IPS-20b (cell line): ENCODE measurements around the gene ADAMTS19.

Experiments used
- H3K27ac ChIP-seq: one replicate; pipeline ENCODE4 v1.5.1; 2013; ENCODE audit warnings: low read length
- H3K27me3 ChIP-seq: 2 replicates; pipeline ENCODE4 v1.6.1; 2013; ENCODE audit warnings: mild to moderate bottlenecking, low read length, inconsistent platforms; ENCODE audit not compliant: insufficient read depth
- H3K36me3 ChIP-seq: 2 replicates; pipeline ENCODE4 v1.6.1; 2013; ENCODE audit warnings: low read depth, mild to moderate bottlenecking, inconsistent platforms, low read length, moderate library complexity; ENCODE audit not compliant: insufficient read depth
- H3K4me1 ChIP-seq: 2 replicates; pipeline ENCODE4 v1.6.1; 2013; ENCODE audit warnings: mild to moderate bottlenecking, control low read depth, inconsistent platforms, low read length, moderate library complexity; ENCODE audit not compliant: insufficient read depth
- H3K4me3 ChIP-seq: 2 replicates; pipeline ENCODE4 v1.5.1; 2013; ENCODE audit warnings: mild to moderate bottlenecking, low read length, inconsistent platforms
- H3K9ac ChIP-seq: 2 replicates; pipeline ENCODE4 v1.6.1; 2013; ENCODE audit warnings: low read depth, mild to moderate bottlenecking, inconsistent platforms, low read length, moderate library complexity
- H3K9me3 ChIP-seq: 2 replicates; pipeline ENCODE4 v1.6.1; 2013; ENCODE audit warnings: mild to moderate bottlenecking, low read depth, low read length, inconsistent platforms; ENCODE audit not compliant: insufficient read depth

Gene ADAMTS19

DNA sequence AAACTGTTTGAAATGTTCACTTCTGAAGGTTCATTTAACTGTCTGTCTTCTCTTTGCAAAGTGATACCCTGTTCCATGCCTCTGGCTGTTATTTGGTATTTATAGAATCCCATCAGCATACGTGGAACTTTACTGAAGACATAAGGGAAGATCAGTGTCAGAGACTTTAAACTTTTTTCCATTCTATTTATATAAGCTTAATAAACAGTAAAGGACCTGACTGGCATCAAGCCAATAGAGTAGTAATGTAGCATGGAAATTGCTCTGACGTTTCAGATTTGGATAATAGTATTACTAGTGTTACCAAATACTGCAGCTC, 192.9 kb downstream of the ADAMTS19 start:
- Histone ChIP-seq H3K4me1 (peaks cover 7% of the 10 kb centered on the region; the same call in 1 of the 2 replicates), H3K9ac (no peak overlapping the region), H3K27ac (no peak overlapping the region), H3K9me3 (no peaks in the 10 kb centered on the region), H3K4me3 (no peak overlapping the region), H3K27me3 (no peaks in the 10 kb centered on the region), H3K36me3 (peaks cover 69% of the 10 kb centered on the region)

DNA sequence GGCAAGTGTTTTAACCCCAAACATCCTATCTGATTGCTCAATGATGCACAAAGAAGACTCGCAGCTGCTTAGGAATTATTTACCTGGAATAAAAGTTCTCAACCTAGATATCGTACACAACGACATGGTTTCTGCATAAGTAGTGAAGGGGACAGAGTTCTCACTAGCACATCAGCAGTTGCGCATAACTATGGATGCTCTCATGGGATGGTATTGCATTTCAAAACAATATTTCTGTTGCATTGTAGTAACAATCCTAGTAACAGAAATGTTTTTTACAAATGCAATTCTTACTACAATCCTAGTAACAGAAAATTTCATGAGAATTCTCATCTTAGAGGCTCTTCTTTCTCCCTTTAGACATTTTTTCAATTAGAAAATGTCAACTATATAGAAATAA, 193.3 kb downstream of the ADAMTS19 start:
- Histone ChIP-seq H3K27me3 (no peaks in the 10 kb centered on the region), H3K36me3 (peaks cover 68% of the 10 kb centered on the region), H3K4me1 (peaks cover 7% of the 10 kb centered on the region; the same call in 1 of the 2 replicates), H3K9ac (no peak overlapping the region), H3K27ac (no peak overlapping the region), H3K9me3 (no peaks in the 10 kb centered on the region), H3K4me3 (no peak overlapping the region)

GRCh38 chr5:129656952-129657351, 196.9 kb downstream of the ADAMTS19 start:
- peaks cover 54% of the 10 kb centered on the region for H3K36me3 ChIP-seq
- H3K27ac ChIP-seq = no peak overlapping the region
- no peaks in the 10 kb centered on the region for H3K9me3 ChIP-seq
- no peak overlapping the region for H3K4me3 ChIP-seq
- no peak overlapping the region for H3K9ac ChIP-seq
- no peaks in the 10 kb centered on the region for H3K27me3 ChIP-seq
- peaks cover 7% of the 10 kb centered on the region; the same call in 1 of the 2 replicates for H3K4me1 ChIP-seq

GRCh38 chr5:129658801-129659200, 198.7 kb downstream of the ADAMTS19 start:
- H3K4me3 ChIP-seq = no peak overlapping the region
- H3K36me3 ChIP-seq = peaks cover 44% of the 10 kb centered on the region
- H3K9ac ChIP-seq = no peak overlapping the region
- no peaks in the 10 kb centered on the region for H3K9me3 ChIP-seq
- no peaks in the 10 kb centered on the region for H3K27me3 ChIP-seq
- H3K27ac ChIP-seq = no peak overlapping the region
- H3K4me1 ChIP-seq = peaks cover 7% of the 10 kb centered on the region; the same call in 1 of the 2 replicates

- H3K4me3 ChIP-seq = no peak overlapping the region
- H3K27ac ChIP-seq = no peak overlapping the region
- H3K36me3 ChIP-seq = peaks cover 45% of the 10 kb centered on the region
- no peak overlapping the region for H3K9ac ChIP-seq
- H3K9me3 ChIP-seq = no peaks in the 10 kb centered on the region
- H3K27me3 ChIP-seq = no peaks in the 10 kb centered on the region
- peaks cover 7% of the 10 kb centered on the region; the same call in 1 of the 2 replicates for H3K4me1 ChIP-seq
Observed at GRCh38 chr5:129661366-129662035, 201.4 kb downstream of the ADAMTS19 start.

- H3K9ac ChIP-seq = no peak overlapping the region
- no peaks in the 10 kb centered on the region for H3K27me3 ChIP-seq
- peaks cover 46% of the 10 kb centered on the region for H3K36me3 ChIP-seq
- no peak overlapping the region for H3K4me3 ChIP-seq
- H3K4me1 ChIP-seq = peaks cover 4% of the 10 kb centered on the region; the same call in 1 of the 2 replicates
- no peak overlapping the region for H3K27ac ChIP-seq
- H3K9me3 ChIP-seq = peaks cover 4% of the 10 kb centered on the region; the same call in 1 of the 2 replicates
Observed at GRCh38 chr5:129664336-129664937, 204.3 kb downstream of the ADAMTS19 start.

DNA sequence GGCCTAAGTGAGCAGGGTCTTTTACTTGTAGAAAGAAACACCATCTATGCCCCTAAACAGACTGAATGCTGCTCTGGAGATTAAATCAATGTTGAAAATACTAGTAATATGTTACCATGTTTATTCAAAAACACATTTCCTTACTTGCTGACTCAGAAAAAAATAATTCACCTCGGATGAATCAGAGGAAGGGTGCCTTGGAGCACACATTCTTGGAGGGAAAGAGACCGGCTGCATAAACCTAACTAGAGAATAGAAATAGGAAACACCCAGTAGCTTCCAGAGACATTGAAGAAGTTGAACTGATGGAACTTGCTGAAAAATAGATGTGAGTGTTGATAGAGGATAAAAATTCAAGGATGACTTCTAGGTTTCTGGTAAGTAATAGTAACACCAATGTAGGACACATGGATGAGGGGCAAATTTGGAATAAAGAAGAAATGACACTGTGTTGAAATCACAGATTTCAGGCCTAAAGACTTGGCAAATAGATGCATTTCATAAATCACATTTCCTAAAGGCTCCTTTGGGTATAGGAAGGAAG, 210.9 kb downstream of the ADAMTS19 start:
- Histone ChIP-seq H3K36me3 (peaks cover 33% of the 10 kb centered on the region), H3K27ac (no peak overlapping the region), H3K27me3 (no peaks in the 10 kb centered on the region), H3K9ac (no peak overlapping the region), H3K4me3 (no peak overlapping the region), H3K4me1 (peaks cover 6% of the 10 kb centered on the region; the same call in 1 of the 2 replicates), H3K9me3 (peaks cover 4% of the 10 kb centered on the region; the same call in 1 of the 2 replicates)

DNA sequence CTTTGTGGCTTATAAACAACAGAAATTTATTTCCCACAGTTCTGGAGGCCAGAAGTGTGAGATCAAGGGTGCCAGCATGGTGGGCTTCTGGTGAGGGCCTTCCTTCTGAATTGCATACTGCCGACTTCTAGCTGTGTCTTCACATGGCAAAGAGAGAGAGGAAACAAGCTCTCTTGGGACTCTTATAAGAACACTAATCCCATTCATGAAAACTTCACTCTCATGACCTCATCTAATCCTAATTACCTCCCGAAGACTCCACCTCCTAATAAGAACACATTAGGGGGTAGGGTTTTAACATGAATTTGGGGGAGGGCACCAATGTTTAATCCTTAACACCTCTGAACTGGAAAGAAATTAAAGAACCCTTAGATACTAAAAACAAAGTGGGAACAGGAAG, 211.9 kb downstream of the ADAMTS19 start:
- Histone ChIP-seq H3K9me3 (peaks cover 4% of the 10 kb centered on the region; the same call in 1 of the 2 replicates), H3K36me3 (peaks cover 24% of the 10 kb centered on the region), H3K9ac (no peak overlapping the region), H3K4me3 (no peak overlapping the region), H3K27me3 (no peaks in the 10 kb centered on the region), H3K4me1 (peaks cover 6% of the 10 kb centered on the region; the same call in 1 of the 2 replicates), H3K27ac (no peak overlapping the region)

GRCh38 chr5:129679671-129680070, 219.6 kb downstream of the ADAMTS19 start:
- H3K27ac ChIP-seq = no peak overlapping the region
- no peaks in the 10 kb centered on the region for H3K9me3 ChIP-seq
- no peak overlapping the region for H3K4me3 ChIP-seq
- no peaks in the 10 kb centered on the region for H3K4me1 ChIP-seq
- peaks cover 29% of the 10 kb centered on the region for H3K36me3 ChIP-seq
- H3K9ac ChIP-seq = no peak overlapping the region
- H3K27me3 ChIP-seq = no peaks in the 10 kb centered on the region

DNA sequence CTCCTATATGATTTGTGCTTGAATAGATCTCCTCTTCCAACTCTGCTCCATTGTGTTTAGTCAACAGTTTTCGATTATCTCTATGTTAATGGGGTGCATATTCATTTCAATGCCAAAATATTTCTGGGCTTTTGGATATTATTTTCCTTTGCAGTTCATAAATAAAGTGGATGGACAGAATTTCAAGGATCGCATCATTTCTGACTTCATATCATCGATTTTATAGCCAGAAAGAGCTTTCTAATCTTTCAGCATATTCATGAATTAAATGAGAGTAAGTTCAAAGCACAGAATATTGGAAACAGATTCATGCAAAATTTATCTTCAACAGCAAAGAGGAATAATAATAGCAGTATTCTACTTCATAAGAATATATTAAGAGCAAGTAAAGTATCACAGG, 227.8 kb downstream of the ADAMTS19 start:
- Histone ChIP-seq H3K4me3 (no peak overlapping the region), H3K36me3 (peaks cover 35% of the 10 kb centered on the region), H3K27ac (no peak overlapping the region), H3K9me3 (no peaks in the 10 kb centered on the region), H3K4me1 (no peaks in the 10 kb centered on the region), H3K9ac (no peak overlapping the region), H3K27me3 (no peaks in the 10 kb centered on the region)

DNA sequence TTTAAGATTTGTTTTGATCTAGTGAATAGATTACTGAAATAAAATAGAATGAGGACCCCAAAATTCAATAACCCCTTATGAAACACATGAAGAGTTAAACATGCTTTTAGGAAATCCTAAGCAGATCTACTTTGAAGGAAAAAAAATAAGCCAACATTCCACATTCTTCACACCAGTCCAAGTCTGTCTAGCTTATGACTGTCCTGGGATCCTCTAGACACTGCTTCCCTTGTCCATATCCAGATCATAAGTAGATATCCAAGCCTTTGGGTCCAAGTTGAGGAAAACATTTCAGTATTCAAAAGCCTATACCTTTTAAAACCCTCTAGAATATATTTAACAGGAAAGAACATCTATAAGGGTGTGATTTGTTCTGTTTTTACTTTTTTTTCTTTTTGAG, 228.9 kb downstream of the ADAMTS19 start:
- H3K4me1 ChIP-seq = no peaks in the 10 kb centered on the region
- H3K27ac ChIP-seq = no peak overlapping the region
- no peak overlapping the region for H3K9ac ChIP-seq

DNA sequence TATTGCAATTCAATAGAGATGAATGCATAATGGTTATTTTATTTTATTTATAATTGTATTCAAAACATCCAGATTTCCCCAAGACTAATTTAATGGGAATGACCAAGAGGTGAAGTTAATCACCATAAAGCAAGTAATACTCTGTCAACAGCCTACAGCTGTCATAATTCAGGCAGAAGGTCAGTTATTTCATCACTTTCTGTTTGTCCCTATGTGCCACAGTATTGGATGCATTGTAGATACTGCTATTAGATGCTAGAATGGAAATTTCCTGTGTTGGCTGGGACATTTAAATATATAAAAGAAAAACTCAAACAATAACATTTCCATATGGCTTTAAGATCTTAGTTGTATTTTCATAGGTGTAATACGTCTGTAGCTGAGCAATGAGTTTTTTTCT, 231.1 kb downstream of the ADAMTS19 start:
- Histone ChIP-seq H3K9ac (no peak overlapping the region), H3K27me3 (no peaks in the 10 kb centered on the region), H3K27ac (no peak overlapping the region), H3K4me3 (no peak overlapping the region), H3K36me3 (peaks cover 37% of the 10 kb centered on the region), H3K9me3 (no peaks in the 10 kb centered on the region), H3K4me1 (no peaks in the 10 kb centered on the region)

More for the DNA sequence above, 228.9 kb downstream of the ADAMTS19 start:
- Histone ChIP-seq H3K4me3 (no peak overlapping the region), H3K9me3 (no peaks in the 10 kb centered on the region), H3K36me3 (peaks cover 27% of the 10 kb centered on the region), H3K27me3 (no peaks in the 10 kb centered on the region)
